Vagina (tissue), 2 donors: ENCODE results near the gene ATP6V0E1.

Source experiments
- CTCF ChIP-seq, 3 experiments: fragments of 450-650 bp in 2 of 3; fragments of 200-600 bp in 1 of 3; sonication (generic) in 1 of 3; IDR thresholded peaks; one replicate each; pipeline ENCODE4 v1.5.1; 2017 to 2019; ENCODE audit warnings: antibody characterized with exemption in 3 of 3, mild to moderate bottlenecking in 2 of 3, moderate library complexity in 2 of 3
- POLR2AphosphoS5 ChIP-seq, 2 donors: sonication (generic); formaldehyde crosslinking; IDR thresholded peaks; one replicate each; pipeline ENCODE4 v1.9.0; 2017; ENCODE audit warnings: antibody characterized with exemption in 2 of 2, mild to moderate bottlenecking in 2 of 2, low read depth in 1 of 2; ENCODE audit not compliant: insufficient read depth in 1 of 2

DNA sequence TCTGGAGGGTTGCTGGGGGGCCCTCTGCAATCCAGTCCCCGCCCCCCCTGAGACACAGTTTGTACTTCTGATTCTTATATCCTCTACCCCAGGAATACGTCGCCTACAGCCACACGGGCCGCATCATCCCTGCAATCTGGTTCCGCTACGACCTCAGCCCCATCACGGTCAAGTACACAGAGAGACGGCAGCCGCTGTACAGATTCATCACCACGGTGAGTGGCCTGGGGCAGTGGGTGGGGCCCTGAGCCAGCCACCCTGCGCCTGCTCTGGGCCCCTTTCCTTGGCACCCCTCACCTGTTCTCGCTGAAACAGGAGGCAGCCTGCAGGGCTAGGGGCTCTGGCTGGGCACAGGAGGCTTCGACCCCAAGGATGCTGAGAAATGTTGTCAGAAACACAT, 48.5 kb upstream of the ATP6V0E1 start:
- TF ChIP-seq CTCF (IDR thresholded peaks at IDR 0.05) (no peak), POLR2AphosphoS5 (IDR thresholded peaks at IDR 0.05; ENCODE audit: insufficient read depth in 1 of 2, low read depth in 1 of 2) (no peak)
